Neural cell (in vitro differentiated cells): Measurements from ENCODE around the gene CNTD1.

Experiments used
- CTCF ChIP-seq: fragments of 450-650 bp; IDR thresholded peaks from 2 replicates; pipeline ENCODE4 v1.5.1; 2014; ENCODE audit warnings: antibody characterized with exemption, mild to moderate bottlenecking, moderate library complexity; ENCODE audit not compliant: poor library complexity, severe bottlenecking
- EP300 ChIP-seq: fragments of 450-650 bp; conservative IDR thresholded peaks from 2 replicates; pipeline ENCODE4 v1.6.1; 2014; ENCODE audit warnings: antibody characterized with exemption, mild to moderate bottlenecking, moderate library complexity; ENCODE audit not compliant: poor library complexity, severe bottlenecking
- REST ChIP-seq: IDR thresholded peaks from 2 replicates; pipeline ENCODE4 v1.6.1; 2012; ENCODE audit warnings: borderline replicate concordance

- TF ChIP-seq CTCF (no peak), REST (no peak), EP300 (no peak)
Measured at GRCh38 chr17:42750739-42751344, 47.8 kb upstream of the CNTD1 start.
